Measurements from ENCODE around the gene CLEC3A.
"Not testable (repeated sequence)": the region's sequence is repeated elsewhere in the genome, so short reads cannot be mapped to it uniquely, and the experiment has no call there.

Gene CLEC3A

GRCh38 chr16:77986011-77986740, 36.2 kb upstream of the CLEC3A start:
- Histone ChIP-seq H3K27me3 (replicated peaks) (no peaks in the 10 kb centered on the region), H3K36me3 (replicated peaks) (no peaks in the 10 kb centered on the region), H3K4me3 (ENCODE audit: low read depth, low read length) (no peak overlapping the region), H3K27ac (no peak overlapping the region)
- no peak for DNase-seq
- TF ChIP-seq CTCF (IDR thresholded peaks at IDR 0.05; ENCODE audit: low read depth, low read length, missing control alignments): no peak
- in situ Hi-C loops (cut with HindIII; ENCODE audit: low pct_ligation_motif_present, low sequenced_read_pairs): no loop called here

GRCh38 chr16:77987810-77988209, 34.5 kb upstream of the CLEC3A start:
- in situ Hi-C loops (cut with HindIII; ENCODE audit: low pct_ligation_motif_present, low sequenced_read_pairs): no loop called here
- no peak for TF ChIP-seq CTCF (IDR thresholded peaks at IDR 0.05; ENCODE audit: low read depth, low read length, missing control alignments)
- no peak overlapping the region for H3K4me3 ChIP-seq (ENCODE audit: low read depth, low read length)
- no peaks in the 10 kb centered on the region for H3K36me3 ChIP-seq (replicated peaks)
- no peak for DNase-seq
- H3K27ac ChIP-seq: no peak overlapping the region
- H3K27me3 ChIP-seq (replicated peaks): no peaks in the 10 kb centered on the region

- TF ChIP-seq CTCF (IDR thresholded peaks at IDR 0.05; ENCODE audit: low read depth, low read length, missing control alignments): no peak
- Histone ChIP-seq H3K4me3 (ENCODE audit: low read depth, low read length) (no peak overlapping the region), H3K36me3 (replicated peaks) (no peaks in the 10 kb centered on the region), H3K27me3 (replicated peaks) (no peaks in the 10 kb centered on the region), H3K27ac (no peak overlapping the region)
- DNase-seq: no peak
- in situ Hi-C loops (cut with HindIII; ENCODE audit: low pct_ligation_motif_present, low sequenced_read_pairs): no loop called here
Observed at GRCh38 chr16:77989846-77990245, 32.5 kb upstream of the CLEC3A start.

GRCh38 chr16:77991701-77992100, 30.6 kb upstream of the CLEC3A start:
- no peak for TF ChIP-seq CTCF (IDR thresholded peaks at IDR 0.05; ENCODE audit: low read depth, low read length, missing control alignments)
- in situ Hi-C loops (cut with HindIII; ENCODE audit: low pct_ligation_motif_present, low sequenced_read_pairs): no loop called here
- H3K4me3 ChIP-seq (ENCODE audit: low read depth, low read length): no peak overlapping the region
- H3K27me3 ChIP-seq (replicated peaks): no peaks in the 10 kb centered on the region
- H3K27ac ChIP-seq: no peak overlapping the region
- H3K36me3 ChIP-seq (replicated peaks): no peaks in the 10 kb centered on the region
- no peak for DNase-seq

GRCh38 chr16:77992381-77992780, 30.0 kb upstream of the CLEC3A start:
- H3K36me3 ChIP-seq (replicated peaks); H3K27ac ChIP-seq; in situ Hi-C loops (cut with HindIII; ENCODE audit: low pct_ligation_motif_present, low sequenced_read_pairs); DNase-seq; H3K4me3 ChIP-seq (ENCODE audit: low read depth, low read length); H3K27me3 ChIP-seq (replicated peaks): not testable (repeated sequence)

GRCh38 chr16:77993111-77993985, 29.0 kb upstream of the CLEC3A start:
- no peaks in the 10 kb centered on the region for H3K36me3 ChIP-seq (replicated peaks)
- H3K27me3 ChIP-seq (replicated peaks): no peaks in the 10 kb centered on the region
- H3K27ac ChIP-seq: no peak overlapping the region
- DNase-seq: no peak
- in situ Hi-C loops (cut with HindIII; ENCODE audit: low pct_ligation_motif_present, low sequenced_read_pairs): no loop called here
- H3K4me3 ChIP-seq (ENCODE audit: low read depth, low read length): no peak overlapping the region
- TF ChIP-seq CTCF (IDR thresholded peaks at IDR 0.05; ENCODE audit: low read depth, low read length, missing control alignments): no peak

Data from brain microvascular endothelial cell (primary cell).